Choroid plexus epithelial cell (primary cell): ENCODE results near the gene GTF3C4.

Source experiments
- DNase-seq: peaks from one replicate; pipeline ENCODE4 v3.0.0-alpha.2; 2010; ENCODE audit warnings: low read depth
- H3K4me3 ChIP-seq: 2 replicates; pipeline ENCODE4 v1.5.1; 2011; ENCODE audit warnings: low read depth, mild to moderate bottlenecking, control low read depth, low read length, moderate library complexity
- CTCF ChIP-seq: conservative IDR thresholded peaks from 2 replicates; pipeline ENCODE4 v1.5.1; 2011; ENCODE audit warnings: low read depth, mild to moderate bottlenecking, control low read depth, inconsistent platforms, low read length, moderate library complexity

GTF3C4 gene

DNA sequence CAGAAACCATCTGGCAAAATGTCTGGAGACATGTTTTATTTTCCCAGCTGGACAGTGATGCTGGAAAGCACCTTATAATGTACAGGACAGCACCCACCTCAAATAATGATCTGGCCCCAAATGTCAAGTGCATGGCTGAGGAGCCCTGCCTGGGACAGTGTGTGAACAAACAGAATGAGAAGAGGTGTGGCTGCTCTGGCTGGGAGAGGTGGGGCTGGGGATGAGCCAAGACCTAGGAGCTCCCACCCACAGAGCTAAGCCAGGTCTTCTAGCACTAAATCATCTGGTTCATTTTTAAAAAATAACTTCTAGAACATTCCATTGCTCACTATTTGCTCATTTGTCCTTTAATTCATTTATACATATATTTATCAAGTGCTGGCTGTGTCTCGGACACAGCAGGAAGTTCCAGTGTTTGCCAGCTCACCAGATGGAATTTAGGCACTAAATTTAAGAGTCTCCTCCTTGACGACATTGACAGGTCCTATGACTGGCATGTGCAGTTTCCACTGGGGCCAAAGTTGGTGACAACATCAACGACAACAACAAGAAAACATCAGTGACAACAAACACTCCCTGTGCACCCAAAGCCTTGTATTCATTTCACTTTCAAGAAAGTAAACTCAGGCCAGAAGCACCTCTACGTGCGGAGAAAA, 59.1 kb downstream of the GTF3C4 start:
- TF ChIP-seq CTCF, result no peak
- no peak for DNase-seq
- H3K4me3 ChIP-seq, result no peak overlapping the region

- DNase-seq, result no peak
- H3K4me3 ChIP-seq, result no peak overlapping the region
- TF ChIP-seq CTCF, result no peak
These were observed 60.1 kb downstream of the GTF3C4 start for GRCh38 chr9:132730054-132731033.

DNA sequence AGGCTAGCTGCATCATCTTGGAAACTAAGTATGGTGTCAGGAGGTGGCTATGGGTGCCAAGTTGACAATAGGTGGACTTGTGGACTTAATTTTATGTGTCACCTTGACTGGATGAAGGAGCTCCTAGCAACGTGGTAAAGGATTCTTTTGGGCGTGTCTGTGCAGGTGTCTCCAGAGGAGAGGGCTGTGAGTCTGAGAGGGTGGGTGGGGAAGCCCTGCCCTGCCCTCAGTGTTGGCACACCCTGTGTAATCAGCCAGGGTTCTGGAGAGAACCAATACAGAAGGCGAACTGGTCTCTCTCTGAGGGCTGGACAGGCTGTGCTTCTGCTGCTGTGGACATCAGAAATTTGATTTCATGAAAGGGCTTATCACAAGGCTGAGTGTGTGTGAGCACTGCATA, 61.0 kb downstream of the GTF3C4 start:
- no peak for TF ChIP-seq CTCF
- no peak for DNase-seq
- H3K4me3 ChIP-seq, result no peak overlapping the region

- no peak overlapping the region for H3K4me3 ChIP-seq
- no peak for DNase-seq
- no peak for TF ChIP-seq CTCF
These were observed 62.3 kb downstream of the GTF3C4 start for GRCh38 chr9:132732326-132733259.

DNA sequence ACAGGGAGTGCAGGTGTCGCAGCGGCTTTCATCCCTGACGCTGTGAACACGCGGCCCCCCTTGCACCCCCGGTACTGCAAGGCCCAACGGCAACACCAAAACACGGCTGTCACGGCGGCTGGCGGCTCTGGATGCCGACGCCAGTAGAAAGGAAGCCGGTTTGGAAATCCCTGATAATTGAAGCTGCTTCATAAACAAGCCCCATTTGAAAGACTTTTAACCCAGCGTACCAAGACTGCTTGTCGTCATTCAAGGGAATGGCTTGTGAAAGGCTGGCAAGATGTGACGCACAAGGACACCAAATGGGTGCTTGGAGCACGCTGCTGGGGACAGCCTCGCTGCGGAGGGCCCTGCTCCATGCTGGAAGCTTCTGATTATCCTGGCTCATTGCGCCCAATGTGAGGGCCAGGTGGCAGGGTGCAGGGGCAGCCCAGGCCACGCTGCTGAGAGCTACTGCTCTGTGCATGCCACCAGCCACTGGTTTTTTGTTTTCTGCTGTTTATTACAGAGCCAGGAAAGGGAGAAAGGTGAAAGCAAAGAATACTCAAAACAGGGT, 63.1 kb downstream of the GTF3C4 start:
- no peak for DNase-seq
- H3K4me3 ChIP-seq, result no peak overlapping the region
- no peak for TF ChIP-seq CTCF

GRCh38 chr9:132739710-132740310, 69.5 kb downstream of the GTF3C4 start:
- H3K4me3 ChIP-seq, result no peak overlapping the region
- DNase-seq, result no peak
- TF ChIP-seq CTCF, result no peak
